ENCODE results near the gene FAR2. TPM values are rescaled to one million over a fixed set of nuclear protein-coding genes. Genes with fewer than 3 reads are reported as not detected.

Gene FAR2
- total and polyA plus RNA-seq, 7 donors: 0.75 to 1.9 (median 1.6) TPM

DNA sequence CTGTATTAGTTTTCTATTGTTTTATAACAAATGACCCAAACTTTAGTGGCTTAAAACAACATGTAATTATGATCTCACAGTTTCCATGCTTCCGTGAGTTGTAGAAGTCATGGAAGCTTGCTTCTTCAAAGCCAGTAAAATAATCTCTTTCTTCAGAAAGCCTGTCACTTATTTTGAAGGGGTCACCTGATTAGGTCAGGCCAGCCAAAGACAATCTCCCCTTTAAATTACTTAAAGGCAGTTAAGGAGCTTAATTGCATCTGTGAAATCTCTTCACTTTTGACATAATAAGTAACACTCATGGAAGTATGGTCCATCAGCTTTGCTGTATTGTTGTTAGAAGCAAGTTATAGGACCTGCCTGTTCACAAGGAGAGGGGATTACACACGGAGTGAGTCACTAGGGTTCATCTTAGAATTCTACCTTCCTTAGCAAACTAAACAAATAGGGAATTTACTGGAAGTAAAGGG, 89.8 kb downstream of the FAR2 start:
- no peaks in the 10 kb centered on the region for H3K4me1 ChIP-seq
- H3K27me3 ChIP-seq (ENCODE audit: insufficient read depth in 3 of 3, low read length in 2 of 3): no peaks in the 10 kb centered on the region
- DNase-seq (no peak), ATAC-seq (no peak)
- no peak for TF ChIP-seq CTCF (IDR thresholded peaks at IDR 0.05)
- no peak overlapping the region for H3K4me3 ChIP-seq
- WGBS, 3 donors: 57 to 68% (median 65%) methylated on average over 2 of the region's 2 CpGs
- no peaks in the 10 kb centered on the region for H3K36me3 ChIP-seq (ENCODE audit: insufficient read depth in 1 of 2, low read depth in 1 of 2)
- H3K9me3 ChIP-seq: no peaks in the 10 kb centered on the region
- intact Hi-C loops (cut with DNase I): no loop called here
- no peak overlapping the region for H3K27ac ChIP-seq

DNA sequence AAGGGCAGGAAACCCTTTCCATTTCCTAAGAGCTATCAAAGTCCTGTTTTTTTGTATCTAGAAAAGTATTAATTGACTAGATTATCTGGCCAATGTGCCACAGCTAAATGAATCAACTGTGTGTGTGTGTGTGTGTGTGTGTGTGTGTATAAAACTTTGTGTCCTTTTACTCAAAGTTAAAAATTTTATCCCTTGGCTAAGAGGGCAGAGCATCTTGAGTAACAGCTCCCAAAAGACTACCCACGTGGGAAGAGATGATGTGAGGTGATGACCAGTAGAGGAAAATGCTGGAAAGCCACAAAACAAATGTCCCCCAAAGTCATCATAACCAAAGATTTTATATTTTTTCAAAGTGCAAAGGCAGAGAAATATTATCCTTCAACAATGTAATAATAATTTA, 90.3 kb downstream of the FAR2 start:
- Histone ChIP-seq H3K4me3 (no peak overlapping the region), H3K27me3 (ENCODE audit: insufficient read depth in 3 of 3, low read length in 2 of 3) (no peaks in the 10 kb centered on the region), H3K4me1 (no peaks in the 10 kb centered on the region), H3K36me3 (ENCODE audit: insufficient read depth in 1 of 2, low read depth in 1 of 2) (no peaks in the 10 kb centered on the region), H3K27ac (no peak overlapping the region), H3K9me3 (no peaks in the 10 kb centered on the region)
- intact Hi-C loops (cut with DNase I): no loop called here
- no peak for DNase-seq
- ATAC-seq: no peak
- 30 to 63% (median 36%) methylated on average over 1 of the region's 1 CpG for WGBS, 3 donors
- TF ChIP-seq CTCF (IDR thresholded peaks at IDR 0.05): no peak

DNA sequence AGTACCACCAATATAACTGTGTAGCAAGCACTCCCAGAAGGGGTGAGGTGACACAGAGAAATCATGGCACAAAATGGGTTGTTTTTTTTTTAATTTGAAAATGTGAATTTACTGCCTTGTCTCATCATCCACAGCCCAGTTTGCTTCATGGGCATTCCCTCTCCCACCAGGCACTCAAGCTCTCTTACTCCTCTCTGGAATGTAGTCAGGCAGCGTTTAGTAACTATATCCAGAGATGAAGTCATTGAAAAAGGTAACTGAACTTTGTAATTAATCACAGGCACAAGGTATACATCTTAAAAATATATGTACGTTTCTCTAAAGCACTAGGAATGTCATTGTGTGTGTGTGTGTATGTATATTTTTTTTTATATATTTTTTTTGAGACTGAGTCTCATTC, 91.4 kb downstream of the FAR2 start:
- ATAC-seq (no peak), DNase-seq (no peak)
- Histone ChIP-seq H3K36me3 (ENCODE audit: insufficient read depth in 1 of 2, low read depth in 1 of 2) (no peaks in the 10 kb centered on the region), H3K4me1 (no peaks in the 10 kb centered on the region), H3K27me3 (ENCODE audit: insufficient read depth in 3 of 3, low read length in 2 of 3) (no peaks in the 10 kb centered on the region), H3K9me3 (no peaks in the 10 kb centered on the region), H3K27ac (no peak overlapping the region), H3K4me3 (no peak overlapping the region)
- WGBS, 3 donors: 70 to 89% (median 86%) methylated on average over 2 of the region's 2 CpGs
- intact Hi-C loops (cut with DNase I): no loop called here
- no peak for TF ChIP-seq CTCF (IDR thresholded peaks at IDR 0.05)

GRCh38 chr12:29241821-29242591, 92.9 kb downstream of the FAR2 start:
- DNase-seq: no peak
- Histone ChIP-seq H3K4me1 (no peaks in the 10 kb centered on the region), H3K36me3 (ENCODE audit: insufficient read depth in 1 of 2, low read depth in 1 of 2) (no peaks in the 10 kb centered on the region), H3K9me3 (no peaks in the 10 kb centered on the region), H3K4me3 (no peak overlapping the region), H3K27me3 (ENCODE audit: insufficient read depth in 3 of 3, low read length in 2 of 3) (no peaks in the 10 kb centered on the region), H3K27ac (no peak overlapping the region)
- 27 to 38% (median 32%) methylated on average over 7 of the region's 7 CpGs for WGBS, 3 donors
- TF ChIP-seq CTCF (IDR thresholded peaks at IDR 0.05): no peak
- ATAC-seq: peak; percentile 39 to 80 (median 72)
- intact Hi-C loops (cut with DNase I): no loop called here

Measured in psoas muscle (tissue), 8 donors.